Activated T-cell treated with anti-CD3 and anti-CD28 coated beads for 48 hours (primary cell): ENCODE measurements around the gene SLC31A2.

Source experiments
- DNase-seq: peaks from one replicate; pipeline ENCODE4 v3.0.0-alpha.2; 2020; ENCODE audit warnings: low read depth

SLC31A2 gene

GRCh38 chr9:113151696-113152630, 1.2 kb downstream of the SLC31A2 start:
- DNase-seq, result no peak

DNA sequence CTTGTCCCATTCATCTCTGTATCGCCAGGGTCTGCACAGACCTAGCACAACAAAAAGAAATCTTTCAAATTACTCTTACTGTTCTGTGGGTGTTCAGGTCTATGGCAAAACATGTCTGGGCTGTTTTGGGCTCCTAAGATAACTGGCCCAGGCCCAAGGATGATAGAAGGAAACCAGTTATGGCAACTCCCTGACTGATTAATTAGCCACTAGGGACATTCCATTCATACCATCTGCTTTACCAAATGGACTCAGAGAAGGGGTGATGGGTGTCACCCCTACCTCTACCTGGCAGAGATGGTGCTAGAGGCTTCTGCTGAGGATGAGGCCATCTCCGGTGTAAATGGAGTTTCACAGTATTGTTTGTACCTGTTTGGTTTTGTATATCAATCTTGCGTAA, 1.9 kb downstream of the SLC31A2 start:
- no peak for DNase-seq

DNA sequence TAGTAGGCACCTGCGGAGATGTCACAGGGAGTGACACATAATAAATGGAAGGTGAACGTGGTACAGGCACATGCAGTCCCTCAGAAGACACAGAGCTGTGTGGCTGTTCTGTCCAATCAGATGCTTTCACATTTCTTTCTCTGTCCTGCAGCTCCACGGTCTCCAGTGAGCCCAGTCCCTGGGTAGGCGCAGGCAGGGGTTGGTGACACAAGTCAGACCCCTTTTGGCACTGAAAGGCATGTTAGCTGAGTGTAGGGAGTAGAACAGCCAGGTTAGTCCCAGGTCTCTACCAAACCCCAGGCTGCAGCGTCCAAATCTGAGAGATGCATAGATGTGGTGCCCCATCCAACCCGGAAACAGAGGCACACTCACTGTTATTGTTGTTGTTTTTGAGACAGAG, 2.8 kb downstream of the SLC31A2 start:
- DNase-seq, result no peak

DNA sequence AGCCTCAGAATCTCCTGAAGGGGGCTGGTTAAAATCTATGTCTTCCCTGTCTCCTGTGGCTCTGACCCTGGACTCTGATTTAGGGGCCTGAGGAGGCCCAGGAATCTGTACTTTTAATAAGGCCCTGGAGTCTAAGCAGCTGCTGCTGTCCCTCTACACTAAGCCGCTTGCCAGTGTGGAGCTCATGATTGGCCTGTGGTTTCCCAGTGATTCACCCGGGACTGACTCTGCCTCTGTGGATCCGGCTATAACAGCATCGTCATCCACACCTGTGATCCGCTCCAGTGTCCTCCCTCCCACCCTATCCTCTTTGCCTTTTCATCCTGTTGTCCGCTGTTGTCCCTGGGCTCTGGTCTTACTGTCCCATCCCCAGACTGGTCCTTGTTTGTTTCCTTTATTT, 3.7 kb downstream of the SLC31A2 start:
- no peak for DNase-seq

DNA sequence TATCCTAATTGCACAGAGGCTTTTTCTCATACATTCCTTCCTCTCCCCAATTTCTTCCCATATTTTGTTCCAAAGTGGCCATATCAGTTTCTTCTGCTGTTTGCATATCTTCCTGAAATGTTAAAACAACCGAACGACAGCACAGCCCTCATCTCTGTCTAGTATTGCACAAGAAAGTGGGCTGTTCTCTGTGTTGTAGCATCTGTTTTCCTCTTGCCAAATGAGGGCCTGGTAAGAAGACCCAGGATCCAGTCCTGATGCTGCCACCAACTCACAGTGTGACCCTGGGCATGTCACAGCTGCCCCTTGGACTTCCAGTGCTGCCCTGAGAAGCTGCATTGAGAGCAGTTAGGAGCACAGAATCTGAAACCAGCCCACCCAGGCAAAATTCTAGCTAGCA, 4.1 kb downstream of the SLC31A2 start:
- DNase-seq, result no peak

DNA sequence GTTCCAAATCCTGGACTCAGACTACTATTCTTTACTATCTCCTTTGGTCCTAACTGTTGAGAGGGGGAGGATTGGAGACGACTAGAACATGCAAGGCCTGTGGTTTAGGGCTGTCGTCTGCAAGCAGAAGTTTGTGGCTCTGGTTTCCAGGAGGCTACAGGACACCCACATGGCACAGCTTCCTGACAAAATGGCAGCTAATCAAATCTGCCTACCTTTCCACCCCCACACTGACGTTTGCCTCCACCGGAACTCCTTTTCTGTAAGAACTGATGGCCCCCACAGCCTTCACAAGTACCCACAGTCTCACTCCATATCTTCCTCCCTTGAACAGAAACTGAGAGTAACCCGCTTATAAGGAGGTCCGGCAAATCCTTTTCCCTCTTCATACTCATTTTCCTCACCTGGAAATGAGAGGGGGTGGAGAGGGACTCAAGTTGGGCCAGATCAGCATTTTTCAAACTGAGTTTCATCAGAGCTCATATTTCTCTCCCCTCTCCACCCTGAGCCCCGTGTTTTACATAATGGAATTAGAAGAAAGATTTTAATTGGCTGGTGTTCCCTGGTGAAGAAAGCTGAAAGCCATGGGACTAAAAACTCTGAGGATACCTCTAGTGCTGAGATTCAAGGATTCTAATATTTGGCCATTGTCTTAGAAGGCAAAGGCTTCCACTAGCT, 5.2 kb downstream of the SLC31A2 start:
- peak; percentile 12 for DNase-seq

- DNase-seq, result no peak
Measured at GRCh38 chr9:113156880-113157279, 6.1 kb downstream of the SLC31A2 start.

- no peak for DNase-seq
Measured at GRCh38 chr9:113158446-113158845, 7.6 kb downstream of the SLC31A2 start.

- DNase-seq, result no peak
Measured at GRCh38 chr9:113160571-113160970, 9.8 kb downstream of the SLC31A2 start.

GRCh38 chr9:113163001-113163400, 12.2 kb downstream of the SLC31A2 start:
- no peak for DNase-seq

DNA sequence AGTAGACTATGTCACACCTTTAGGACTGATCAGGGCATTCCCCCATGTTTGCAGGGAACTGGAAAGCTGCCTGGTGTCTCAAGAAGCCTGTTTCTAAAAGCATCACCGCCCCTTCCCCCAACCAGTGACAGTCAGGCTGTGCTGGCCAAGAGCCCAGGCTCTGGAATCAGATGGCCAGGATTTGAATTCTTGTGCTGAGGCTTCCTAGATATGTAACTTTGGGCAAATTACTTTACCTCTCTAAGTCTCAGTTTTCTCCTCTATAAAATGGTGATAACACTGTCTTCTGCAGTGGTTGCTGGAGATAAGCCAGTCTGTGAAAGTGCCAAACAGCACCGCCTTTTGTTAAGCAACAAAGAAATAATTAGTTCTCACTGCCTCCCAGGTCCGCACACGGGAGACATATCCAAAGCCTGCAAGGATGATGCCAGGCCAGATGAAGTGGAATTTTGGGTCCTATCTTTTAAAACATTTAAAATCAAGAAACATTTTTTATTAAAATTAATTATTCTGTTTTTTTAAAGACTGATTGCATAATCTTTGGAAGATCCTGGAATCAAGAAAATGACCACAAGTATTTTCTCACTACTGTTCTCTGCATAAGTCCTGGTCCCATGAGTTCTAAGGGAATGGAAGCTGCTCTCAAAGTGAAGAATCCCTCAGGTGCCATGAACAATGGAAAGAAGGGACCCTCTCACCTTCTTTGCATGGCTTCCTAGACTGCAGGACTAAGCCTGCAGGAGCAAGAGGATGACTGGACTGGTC, 13.9 kb downstream of the SLC31A2 start:
- no peak for DNase-seq

DNA sequence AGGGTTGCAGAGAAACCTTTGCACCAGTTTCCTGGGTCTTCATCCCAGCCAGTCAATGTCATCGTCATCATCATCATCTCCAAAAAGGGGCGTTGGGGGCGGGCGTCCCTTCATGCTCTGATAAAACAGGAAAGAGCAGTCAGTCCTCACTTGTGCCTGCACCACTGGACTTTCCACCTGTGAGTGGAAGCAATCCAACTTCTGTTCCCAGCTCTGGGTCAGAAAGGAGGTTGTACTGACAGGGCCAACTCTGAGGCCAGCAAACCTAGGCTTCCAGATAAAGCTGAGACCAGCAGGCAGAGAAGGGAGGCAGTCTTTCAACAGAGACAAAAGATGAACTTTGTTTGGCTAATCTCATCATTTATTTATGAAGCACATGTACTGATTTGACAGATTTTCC, 15.2 kb downstream of the SLC31A2 start:
- no peak for DNase-seq

GRCh38 chr9:113168809-113169208, 18.0 kb downstream of the SLC31A2 start:
- no peak for DNase-seq

GRCh38 chr9:113173341-113173740, 22.5 kb downstream of the SLC31A2 start:
- no peak for DNase-seq

- no peak for DNase-seq
Measured at GRCh38 chr9:113176803-113177202, 26.0 kb downstream of the SLC31A2 start.

GRCh38 chr9:113177251-113177650, 26.4 kb downstream of the SLC31A2 start:
- no peak for DNase-seq

DNA sequence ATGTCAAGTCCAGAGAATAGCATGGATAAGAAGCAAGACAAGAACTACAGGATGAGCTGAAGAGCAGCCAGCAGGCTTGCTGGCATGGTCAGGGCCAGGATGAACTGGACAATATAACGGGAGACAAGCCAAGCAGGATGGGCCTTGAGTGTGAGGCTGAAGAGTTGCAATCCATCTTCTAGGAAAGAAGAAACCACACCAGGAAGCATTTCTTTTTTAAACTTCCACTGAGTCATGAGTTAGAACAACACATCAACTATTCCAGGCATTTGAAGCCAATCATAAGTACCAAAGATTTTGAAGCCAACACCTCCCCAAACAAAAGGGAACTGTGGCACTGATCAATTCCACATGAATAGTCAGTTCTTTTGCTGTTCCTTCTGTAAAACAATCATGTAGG, 27.3 kb downstream of the SLC31A2 start:
- no peak for DNase-seq

DNA sequence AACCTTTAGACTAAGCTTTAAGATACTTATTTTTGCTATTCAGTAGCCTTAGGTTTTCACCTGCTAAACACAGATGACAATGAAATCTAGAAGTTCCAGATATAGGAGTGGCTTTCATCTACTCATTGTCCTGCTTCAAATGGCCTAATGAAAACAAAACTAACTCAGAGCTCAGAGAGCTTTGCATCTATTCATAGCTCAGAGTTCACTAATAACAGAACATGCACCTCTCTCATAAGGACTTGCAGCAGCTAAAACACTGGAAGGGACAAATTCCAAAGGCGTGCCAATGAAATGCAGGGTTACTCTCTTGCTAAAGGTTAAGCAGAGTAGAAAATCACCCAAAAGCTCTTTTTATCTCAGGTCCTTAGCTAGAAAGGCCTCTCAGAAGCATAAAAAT, 29.0 kb downstream of the SLC31A2 start:
- DNase-seq, result no peak

- DNase-seq, result no peak
Measured at GRCh38 chr9:113181165-113181564, 30.4 kb downstream of the SLC31A2 start.

DNA sequence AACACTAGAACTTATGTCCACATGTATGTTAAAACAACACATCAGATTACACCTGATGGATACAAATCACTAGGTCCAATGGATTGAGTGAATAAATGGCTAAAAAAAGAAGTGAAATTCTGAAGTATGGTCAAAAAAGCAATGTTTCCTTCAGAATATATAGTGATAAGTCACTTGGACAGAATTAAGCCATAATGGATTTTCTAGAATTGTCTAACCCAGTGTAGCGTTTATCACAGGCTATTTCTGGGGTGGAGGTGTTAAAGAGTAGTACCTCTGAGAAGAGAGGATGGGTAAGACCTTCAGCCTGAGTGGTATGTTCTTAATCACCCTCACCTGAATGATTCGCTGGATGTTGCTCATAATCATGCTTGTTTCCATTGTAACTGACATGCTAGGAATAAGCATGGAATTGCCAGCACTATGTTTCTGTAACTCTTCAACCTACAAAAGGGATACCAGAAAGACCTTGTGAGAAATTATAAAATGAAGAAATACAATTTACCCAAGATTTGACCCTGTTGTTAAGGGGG, 33.2 kb downstream of the SLC31A2 start:
- DNase-seq, result no peak

- no peak for DNase-seq
Measured at GRCh38 chr9:113184539-113184938, 33.7 kb downstream of the SLC31A2 start.

DNA sequence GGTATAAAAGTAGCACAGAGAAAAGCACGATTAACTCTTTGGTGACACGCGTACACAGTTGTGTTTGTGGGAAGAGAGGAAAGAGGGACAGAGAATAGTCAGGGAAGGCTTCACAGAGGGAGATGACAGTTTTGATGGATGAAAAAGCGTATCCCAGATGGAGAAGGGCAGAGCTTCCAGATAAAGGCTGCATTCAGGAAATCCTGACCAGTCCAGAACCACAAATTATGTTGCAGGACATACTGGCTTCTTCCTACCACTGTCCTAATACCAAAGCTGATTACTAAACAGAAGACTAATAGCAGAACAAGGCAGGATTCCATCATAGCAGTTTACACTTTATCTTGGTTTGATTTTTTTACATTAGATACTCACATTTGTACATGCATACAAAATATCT, 34.5 kb downstream of the SLC31A2 start:
- no peak for DNase-seq
